Measurements from ENCODE around the gene SERTM1.

SERTM1 gene

DNA sequence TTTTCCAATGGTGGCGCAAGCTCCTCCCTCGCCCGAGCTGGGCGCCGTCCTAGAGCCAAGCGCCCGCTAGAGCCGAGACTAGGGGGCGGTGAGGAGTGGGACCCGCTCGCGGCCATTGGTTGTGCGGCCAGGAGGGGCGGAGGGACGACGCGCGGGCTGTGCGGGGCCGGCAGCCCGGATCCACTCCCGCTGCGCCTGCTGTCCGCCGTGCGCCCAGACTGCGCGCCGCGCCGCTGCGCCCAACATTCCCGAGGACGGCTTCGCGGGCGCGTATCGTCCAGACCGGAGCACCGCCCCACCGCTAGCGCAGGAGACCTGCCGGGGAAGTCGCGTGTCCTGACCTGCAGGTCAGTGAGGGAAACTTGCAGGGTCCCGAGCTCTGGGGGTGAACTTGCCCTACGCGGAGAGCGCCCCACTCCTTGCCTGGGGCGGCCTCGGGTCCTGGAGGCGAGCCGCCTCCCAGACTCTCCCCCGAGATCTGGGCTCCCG is at the start of gene SERTM1:
SERTM1 (plus strand) TSS at position 183 of the 489 bp plus-strand sequence. CDS start 21,059 bp downstream, outside the sequence.
- H3K4me1 ChIP-seq (ENCODE audit: insufficient read depth, low read length, severe bottlenecking), result no peaks in the 10 kb centered on the region
- no peaks in the 10 kb centered on the region for H3K36me3 ChIP-seq (ENCODE audit: insufficient read depth, low read length)
- no peaks in the 10 kb centered on the region for H3K9me2 ChIP-seq (ENCODE audit: low read depth, low read length)
- H3F3A ChIP-seq (ENCODE audit: insufficient read depth, low read length), result no peaks in the 10 kb centered on the region
- no peak within 1 kb of the TSS for H3K4me3 ChIP-seq (ENCODE audit: low read depth, low read length, poor library complexity, severe bottlenecking)
- no peak within 1 kb of the TSS for H2AFZ ChIP-seq (ENCODE audit: low read length)
- H3K9me3 ChIP-seq (ENCODE audit: low read length), result no peaks in the 10 kb centered on the region
- H4K20me1 ChIP-seq (ENCODE audit: insufficient read depth, low read length), result no peaks in the 10 kb centered on the region
- H3K4me2 ChIP-seq (ENCODE audit: low read length), result no peak within 1 kb of the TSS
- no peak within 1 kb of the TSS for H3K27ac ChIP-seq (ENCODE audit: low read depth, low read length, poor library complexity, severe bottlenecking)
- H3K79me2 ChIP-seq (ENCODE audit: insufficient read depth, low read length), result no peaks in the 10 kb centered on the region
- H3K27me3 ChIP-seq (ENCODE audit: insufficient read depth, low read length), result no peaks in the 10 kb centered on the region
- no peak within 1 kb of the TSS for H3K9ac ChIP-seq (ENCODE audit: low read length)
- TF ChIP-seq, protein P1, sequence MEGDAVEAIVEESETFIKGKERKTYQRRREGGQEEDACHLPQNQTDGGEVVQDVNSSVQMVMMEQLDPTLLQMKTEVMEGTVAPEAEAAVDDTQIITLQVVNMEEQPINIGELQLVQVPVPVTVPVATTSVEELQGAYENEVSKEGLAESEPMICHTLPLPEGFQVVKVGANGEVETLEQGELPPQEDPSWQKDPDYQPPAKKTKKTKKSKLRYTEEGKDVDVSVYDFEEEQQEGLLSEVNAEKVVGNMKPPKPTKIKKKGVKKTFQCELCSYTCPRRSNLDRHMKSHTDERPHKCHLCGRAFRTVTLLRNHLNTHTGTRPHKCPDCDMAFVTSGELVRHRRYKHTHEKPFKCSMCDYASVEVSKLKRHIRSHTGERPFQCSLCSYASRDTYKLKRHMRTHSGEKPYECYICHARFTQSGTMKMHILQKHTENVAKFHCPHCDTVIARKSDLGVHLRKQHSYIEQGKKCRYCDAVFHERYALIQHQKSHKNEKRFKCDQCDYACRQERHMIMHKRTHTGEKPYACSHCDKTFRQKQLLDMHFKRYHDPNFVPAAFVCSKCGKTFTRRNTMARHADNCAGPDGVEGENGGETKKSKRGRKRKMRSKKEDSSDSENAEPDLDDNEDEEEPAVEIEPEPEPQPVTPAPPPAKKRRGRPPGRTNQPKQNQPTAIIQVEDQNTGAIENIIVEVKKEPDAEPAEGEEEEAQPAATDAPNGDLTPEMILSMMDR (IDR thresholded peaks at IDR 0.05; ENCODE audit: low read length), result no peak
- no peak for TF ChIP-seq EZH2 (IDR thresholded peaks at IDR 0.05; ENCODE audit: borderline replicate concordance, low read length)

DNA sequence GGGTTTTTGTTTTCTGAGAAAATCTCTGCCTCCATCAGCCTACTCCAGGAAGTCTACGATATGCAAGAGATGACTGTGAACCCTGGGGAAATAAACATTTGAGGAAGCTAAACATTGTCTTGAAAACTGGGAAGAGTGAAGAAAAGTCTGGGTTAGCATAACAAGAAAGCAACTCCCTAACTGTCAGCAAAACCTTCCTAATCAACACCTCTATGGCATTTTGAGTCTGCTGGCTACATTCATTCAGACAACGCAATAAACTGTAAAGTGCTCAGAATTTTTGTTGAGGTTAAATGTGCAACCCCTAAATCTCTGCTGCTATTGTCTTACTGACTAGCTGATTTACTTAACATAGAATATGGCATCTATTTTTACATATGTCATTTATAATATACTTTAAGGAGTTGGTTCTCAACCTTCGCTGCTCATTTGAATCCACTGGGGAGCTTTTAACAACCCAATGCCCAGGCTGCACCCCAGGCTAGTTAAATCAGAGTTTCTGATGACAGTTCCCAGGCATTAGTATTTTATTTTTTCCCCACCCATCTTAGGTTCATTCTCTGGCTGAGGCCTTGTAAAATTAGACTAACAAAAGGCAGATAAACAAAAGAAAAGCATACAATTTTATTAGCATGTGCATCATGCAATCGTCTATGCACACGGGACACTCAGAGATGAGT is 45.3 kb upstream of the SERTM1 start:
- H3K9me3 ChIP-seq (ENCODE audit: low read length), result no peaks in the 10 kb centered on the region
- no peaks in the 10 kb centered on the region for H3K9me2 ChIP-seq (ENCODE audit: low read depth, low read length)
- H3K4me1 ChIP-seq (ENCODE audit: insufficient read depth, low read length, severe bottlenecking), result no peaks in the 10 kb centered on the region
- no peaks in the 10 kb centered on the region for H3F3A ChIP-seq (ENCODE audit: insufficient read depth, low read length)
- TF ChIP-seq EZH2 (IDR thresholded peaks at IDR 0.05; ENCODE audit: borderline replicate concordance, low read length), result no peak
- H3K36me3 ChIP-seq (ENCODE audit: insufficient read depth, low read length), result no peaks in the 10 kb centered on the region
- no peak overlapping the region for H3K4me2 ChIP-seq (ENCODE audit: low read length)
- no peaks in the 10 kb centered on the region for H4K20me1 ChIP-seq (ENCODE audit: insufficient read depth, low read length)
- no peak overlapping the region for H2AFZ ChIP-seq (ENCODE audit: low read length)
- no peaks in the 10 kb centered on the region for H3K27me3 ChIP-seq (ENCODE audit: insufficient read depth, low read length)
- no peak overlapping the region for H3K27ac ChIP-seq (ENCODE audit: low read depth, low read length, poor library complexity, severe bottlenecking)
- H3K9ac ChIP-seq (ENCODE audit: low read length), result no peak overlapping the region
- no peak overlapping the region for H3K4me3 ChIP-seq (ENCODE audit: low read depth, low read length, poor library complexity, severe bottlenecking)
- H3K79me2 ChIP-seq (ENCODE audit: insufficient read depth, low read length), result no peaks in the 10 kb centered on the region

- no peak overlapping the region for H3K4me3 ChIP-seq (ENCODE audit: low read depth, low read length, poor library complexity, severe bottlenecking)
- no peak overlapping the region for H2AFZ ChIP-seq (ENCODE audit: low read length)
- H3K4me1 ChIP-seq (ENCODE audit: insufficient read depth, low read length, severe bottlenecking), result no peaks in the 10 kb centered on the region
- no peaks in the 10 kb centered on the region for H4K20me1 ChIP-seq (ENCODE audit: insufficient read depth, low read length)
- no peak overlapping the region for H3K27ac ChIP-seq (ENCODE audit: low read depth, low read length, poor library complexity, severe bottlenecking)
- TF ChIP-seq, protein P1 (IDR thresholded peaks at IDR 0.05; ENCODE audit: low read length), result no peak
- TF ChIP-seq EZH2 (IDR thresholded peaks at IDR 0.05; ENCODE audit: borderline replicate concordance, low read length), result no peak
- no peaks in the 10 kb centered on the region for H3K9me3 ChIP-seq (ENCODE audit: low read length)
- no peak overlapping the region for H3K4me2 ChIP-seq (ENCODE audit: low read length)
- no peaks in the 10 kb centered on the region for H3K36me3 ChIP-seq (ENCODE audit: insufficient read depth, low read length)
- no peaks in the 10 kb centered on the region for H3F3A ChIP-seq (ENCODE audit: insufficient read depth, low read length)
- no peak overlapping the region for H3K9ac ChIP-seq (ENCODE audit: low read length)
- H3K79me2 ChIP-seq (ENCODE audit: insufficient read depth, low read length), result no peaks in the 10 kb centered on the region
- H3K27me3 ChIP-seq (ENCODE audit: insufficient read depth, low read length), result no peaks in the 10 kb centered on the region
- no peaks in the 10 kb centered on the region for H3K9me2 ChIP-seq (ENCODE audit: low read depth, low read length)
These were observed 44.8 kb upstream of the SERTM1 start for GRCh38 chr13:36629057-36629385.

Measured in OCI-LY1 (cell line).